ENCODE measurements around the gene CPNE5.

The CPNE5 gene

DNA sequence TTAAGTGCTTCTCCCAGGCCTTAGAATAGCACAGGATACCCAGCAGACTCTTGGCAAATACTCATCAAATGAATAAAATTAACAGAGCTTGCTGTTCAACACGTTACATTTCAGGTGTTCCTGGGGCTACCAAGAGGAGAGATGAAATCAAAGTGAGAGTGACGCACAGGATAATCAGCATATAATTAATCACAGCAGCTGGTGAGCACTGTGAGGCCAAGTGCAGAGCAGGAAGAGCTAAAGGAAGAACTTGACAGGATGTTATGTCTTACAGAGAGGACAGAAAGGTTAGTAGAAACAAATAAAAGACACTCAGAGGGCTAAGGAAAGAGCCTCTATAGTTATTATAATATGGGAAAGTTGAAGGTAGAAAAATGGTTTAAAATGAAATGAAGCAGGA is 26.6 kb upstream of the CPNE5 start:
- Mint-ChIP-seq H3K4me1 (ENCODE audit: low read depth) (peaks cover 43% of the 10 kb centered on the region), H3K9me3 (no peaks in the 10 kb centered on the region), H3K4me3 (peak overlapping the region; percentile 4), H3K36me3 (ENCODE audit: low read depth) (peaks cover 58% of the 10 kb centered on the region), H3K27me3 (ENCODE audit: low read depth) (no peaks in the 10 kb centered on the region), H3K27ac (peak overlapping the region; percentile 33)
- DNase-seq (ENCODE audit: low spot score): no peak

DNA sequence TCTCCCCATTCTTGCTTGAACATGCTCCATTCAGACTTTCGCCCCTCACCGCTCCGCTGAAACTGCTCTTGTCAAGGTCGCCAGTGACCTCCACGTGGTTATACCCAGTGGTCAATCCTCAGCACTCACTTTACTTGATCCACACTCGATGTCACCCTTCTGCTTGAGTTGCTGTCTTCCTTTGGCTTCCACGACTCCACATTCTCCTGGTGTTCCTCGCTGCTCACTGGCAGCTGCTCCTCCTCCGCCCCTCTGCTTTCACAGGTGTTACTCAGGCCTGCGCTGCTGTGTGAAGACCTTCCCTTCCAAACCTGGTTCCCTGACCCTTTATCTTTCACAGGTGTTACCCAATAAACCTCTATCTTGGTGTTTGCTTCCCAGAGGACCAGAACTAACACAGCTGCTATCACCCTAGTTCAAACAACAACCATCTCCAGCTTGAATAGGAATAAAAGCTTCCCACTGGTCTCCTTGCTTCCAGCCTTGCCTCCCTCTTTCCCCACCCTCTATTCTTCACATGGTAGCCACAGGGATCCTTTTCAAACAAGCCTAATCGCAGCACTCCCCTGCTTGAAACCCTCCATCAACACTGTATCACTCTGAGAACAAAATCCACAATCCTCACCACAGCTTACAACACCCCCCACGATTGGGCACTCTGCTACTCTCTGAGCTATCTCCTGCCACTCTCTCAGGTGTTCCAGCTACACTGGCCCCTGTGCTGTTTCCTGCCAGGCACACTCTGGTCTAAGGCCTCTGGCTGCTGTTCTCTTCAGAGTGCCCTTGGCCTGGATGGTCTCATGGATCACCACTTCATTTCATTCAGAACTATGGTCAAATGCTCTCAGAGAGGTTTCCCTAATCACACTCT is 24.7 kb upstream of the CPNE5 start:
- H3K9me3 Mint-ChIP-seq: no peaks in the 10 kb centered on the region
- no peaks in the 10 kb centered on the region for H3K27me3 Mint-ChIP-seq (ENCODE audit: low read depth)
- no peak for DNase-seq (ENCODE audit: low spot score)
- H3K36me3 Mint-ChIP-seq (ENCODE audit: low read depth): peaks cover 55% of the 10 kb centered on the region
- H3K4me3 Mint-ChIP-seq: no peak overlapping the region
- H3K27ac Mint-ChIP-seq: peak overlapping the region; percentile 10
- peaks cover 34% of the 10 kb centered on the region for H3K4me1 Mint-ChIP-seq (ENCODE audit: low read depth)

DNA sequence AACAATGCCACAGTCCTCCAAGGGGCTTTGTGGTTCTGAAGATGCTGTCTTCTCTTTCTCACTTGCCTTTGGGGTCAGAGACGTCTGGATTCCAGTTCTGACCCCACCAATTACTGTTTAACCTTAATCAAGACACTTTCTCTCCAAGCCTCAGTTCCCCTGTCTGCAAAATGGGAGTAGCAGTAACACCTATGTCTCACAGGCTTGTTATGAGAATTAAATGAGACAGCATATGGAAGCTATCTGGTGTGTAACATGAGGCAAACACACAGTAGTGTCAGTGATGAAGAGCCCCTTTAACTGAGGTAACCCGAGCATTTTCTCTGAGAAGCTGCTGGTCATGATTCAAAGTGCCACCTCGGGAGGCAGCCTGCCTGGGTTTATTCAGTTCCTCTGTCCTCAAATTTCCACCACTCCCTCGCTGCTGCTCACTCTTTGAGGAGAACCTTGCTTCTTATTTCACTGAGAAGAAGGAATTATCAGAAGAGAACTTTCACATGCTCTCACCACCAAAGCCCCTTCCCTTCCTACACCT is 23.7 kb upstream of the CPNE5 start:
- DNase-seq (ENCODE audit: low spot score): no peak
- H3K9me3 Mint-ChIP-seq: no peaks in the 10 kb centered on the region
- peaks cover 53% of the 10 kb centered on the region for H3K36me3 Mint-ChIP-seq (ENCODE audit: low read depth)
- no peaks in the 10 kb centered on the region for H3K27me3 Mint-ChIP-seq (ENCODE audit: low read depth)
- H3K4me3 Mint-ChIP-seq: no peak overlapping the region
- peaks cover 29% of the 10 kb centered on the region for H3K4me1 Mint-ChIP-seq (ENCODE audit: low read depth)
- H3K27ac Mint-ChIP-seq: no peak overlapping the region

DNA sequence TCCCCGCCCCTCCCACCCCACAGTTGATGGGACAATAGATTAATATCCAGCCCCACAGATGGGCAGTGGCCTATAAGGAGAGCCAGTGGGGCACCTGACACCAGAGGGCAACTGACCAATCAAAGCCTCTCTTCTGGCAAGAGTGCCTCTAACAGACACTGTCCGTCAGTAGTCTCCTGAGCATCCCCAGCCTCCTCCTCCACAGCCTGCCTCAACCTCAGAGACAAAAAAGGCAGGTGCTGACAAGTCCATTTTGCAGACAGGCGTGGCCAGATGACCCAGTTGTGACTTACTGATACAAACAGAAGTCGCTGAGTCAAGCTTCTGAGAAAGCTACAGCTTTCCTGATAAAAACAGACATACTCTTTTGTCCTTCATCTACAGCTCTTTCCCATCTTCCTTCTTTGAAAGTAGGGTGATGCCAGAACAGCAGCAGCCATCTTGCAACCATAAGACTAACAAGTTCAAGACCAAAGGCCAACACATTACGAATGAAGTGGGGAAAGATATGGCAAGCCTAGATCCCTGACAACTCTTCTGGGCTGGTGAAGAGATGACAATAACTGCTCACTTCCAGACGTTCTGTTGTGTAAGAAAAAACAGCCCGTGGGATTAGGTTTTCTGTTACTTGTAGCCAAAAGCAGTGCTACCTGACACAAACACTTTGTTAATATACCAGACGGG is 23.1 kb upstream of the CPNE5 start:
- H3K9me3 Mint-ChIP-seq: no peaks in the 10 kb centered on the region
- H3K36me3 Mint-ChIP-seq (ENCODE audit: low read depth): peaks cover 50% of the 10 kb centered on the region
- no peak overlapping the region for H3K27ac Mint-ChIP-seq
- peaks cover 25% of the 10 kb centered on the region for H3K4me1 Mint-ChIP-seq (ENCODE audit: low read depth)
- no peak for DNase-seq (ENCODE audit: low spot score)
- no peak overlapping the region for H3K4me3 Mint-ChIP-seq
- H3K27me3 Mint-ChIP-seq (ENCODE audit: low read depth): no peaks in the 10 kb centered on the region

DNA sequence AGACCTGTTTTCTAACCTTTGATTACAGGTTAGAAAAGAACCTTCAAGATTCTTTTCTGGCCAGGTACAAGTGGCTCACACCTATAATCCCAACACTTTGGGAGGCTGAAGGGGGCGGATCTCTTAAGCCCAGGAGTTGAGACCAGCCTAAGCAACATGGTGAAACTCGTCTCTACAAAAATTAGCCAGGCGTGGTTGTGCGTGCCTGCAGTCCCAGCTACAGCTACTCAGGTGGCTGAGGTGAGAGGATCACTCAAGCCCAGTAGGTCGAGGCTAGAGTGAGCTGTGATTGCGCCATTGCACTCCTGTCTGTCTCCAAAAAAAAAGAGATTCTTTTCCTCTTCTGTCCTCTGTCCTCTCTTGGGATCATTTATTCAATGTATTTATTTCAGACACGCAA is 20.9 kb upstream of the CPNE5 start:
- no peaks in the 10 kb centered on the region for H3K9me3 Mint-ChIP-seq
- no peak overlapping the region for H3K4me3 Mint-ChIP-seq
- H3K4me1 Mint-ChIP-seq (ENCODE audit: low read depth): peaks cover 13% of the 10 kb centered on the region
- no peak for DNase-seq (ENCODE audit: low spot score)
- peak overlapping the region; percentile 42 for H3K27ac Mint-ChIP-seq
- H3K36me3 Mint-ChIP-seq (ENCODE audit: low read depth): peaks cover 51% of the 10 kb centered on the region
- H3K27me3 Mint-ChIP-seq (ENCODE audit: low read depth): no peaks in the 10 kb centered on the region

DNA sequence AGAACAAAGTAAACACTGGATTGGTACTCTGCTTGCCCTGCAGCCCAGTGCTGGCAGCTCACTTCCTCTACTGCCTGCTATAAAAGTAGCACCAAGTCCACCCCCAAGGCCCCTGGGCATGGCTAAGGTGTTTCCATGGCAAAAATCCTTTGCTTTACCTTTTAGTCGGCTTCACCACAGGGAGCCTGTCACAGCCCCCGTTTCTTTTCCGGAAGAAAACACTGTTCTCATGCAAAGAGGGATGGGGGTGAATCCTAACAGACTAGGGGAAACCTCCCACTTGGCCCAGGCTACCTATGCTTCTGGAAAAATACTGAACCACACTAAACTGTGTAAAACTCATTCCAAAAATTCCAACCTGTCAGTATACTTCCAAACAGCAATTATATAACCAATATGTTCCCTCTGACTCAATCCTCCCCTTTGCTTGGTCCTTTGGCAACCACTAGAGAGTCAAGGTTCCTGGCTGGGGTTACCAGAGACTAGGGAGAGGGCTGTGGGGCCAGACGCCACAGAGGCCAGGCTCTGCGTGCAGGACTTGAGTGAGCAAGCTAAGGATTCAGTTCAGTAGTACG is 19.2 kb upstream of the CPNE5 start:
- no peak for DNase-seq (ENCODE audit: low spot score)
- Mint-ChIP-seq H3K27ac (no peak overlapping the region), H3K4me1 (ENCODE audit: low read depth) (peaks cover 8% of the 10 kb centered on the region), H3K27me3 (ENCODE audit: low read depth) (no peaks in the 10 kb centered on the region), H3K9me3 (no peaks in the 10 kb centered on the region), H3K4me3 (no peak overlapping the region), H3K36me3 (ENCODE audit: low read depth) (peaks cover 50% of the 10 kb centered on the region)

DNA sequence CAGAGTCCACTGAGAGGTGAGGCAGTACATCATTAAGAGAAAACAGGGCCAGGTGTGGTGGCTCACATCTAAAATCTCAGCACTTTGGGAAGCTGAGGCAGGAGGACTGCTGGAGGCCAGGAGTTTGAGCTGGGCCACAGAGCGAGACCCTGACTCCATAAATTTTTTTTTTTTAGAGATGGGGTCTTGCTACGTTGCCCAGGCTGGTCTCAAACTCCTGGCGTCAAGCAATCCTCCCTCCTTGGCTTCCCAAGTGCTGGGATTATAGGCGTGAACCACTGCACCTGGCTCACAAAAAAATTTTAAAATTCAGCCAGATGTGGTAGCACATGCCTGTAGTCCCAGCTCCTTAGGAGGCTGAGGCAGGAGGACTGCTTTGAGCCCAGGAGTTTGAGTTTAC is 18.1 kb upstream of the CPNE5 start:
- peaks cover 6% of the 10 kb centered on the region for H3K4me1 Mint-ChIP-seq (ENCODE audit: low read depth)
- peaks cover 50% of the 10 kb centered on the region for H3K36me3 Mint-ChIP-seq (ENCODE audit: low read depth)

DNA sequence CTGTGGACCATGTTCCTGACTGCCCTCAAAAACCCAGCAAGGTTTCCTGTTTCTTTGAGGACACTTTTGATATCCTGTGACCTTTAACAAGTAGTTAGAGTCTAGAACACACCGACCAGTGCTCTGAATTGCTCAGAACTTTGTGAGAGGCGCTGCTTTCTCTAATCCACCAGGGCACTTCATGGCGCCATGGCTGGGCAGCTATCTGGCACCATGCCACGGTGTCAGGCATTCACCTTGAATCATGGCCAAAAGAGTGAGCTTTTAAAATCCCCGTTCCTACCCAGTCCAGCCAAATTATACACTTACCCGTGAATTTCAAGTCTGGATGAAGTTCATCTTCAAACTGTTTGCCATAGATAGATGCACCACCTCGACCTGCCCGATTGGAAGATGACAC is 17.0 kb upstream of the CPNE5 start:
- H3K36me3 Mint-ChIP-seq (ENCODE audit: low read depth): peaks cover 57% of the 10 kb centered on the region
- no peaks in the 10 kb centered on the region for H3K9me3 Mint-ChIP-seq
- H3K27ac Mint-ChIP-seq: no peak overlapping the region
- peaks cover 6% of the 10 kb centered on the region for H3K4me1 Mint-ChIP-seq (ENCODE audit: low read depth)
- no peak for DNase-seq (ENCODE audit: low spot score)
- H3K4me3 Mint-ChIP-seq: no peak overlapping the region
- no peaks in the 10 kb centered on the region for H3K27me3 Mint-ChIP-seq (ENCODE audit: low read depth)

More for the DNA sequence above, 18.1 kb upstream of the CPNE5 start:
- no peak for DNase-seq (ENCODE audit: low spot score)
- Mint-ChIP-seq H3K4me3 (no peak overlapping the region), H3K27me3 (ENCODE audit: low read depth) (no peaks in the 10 kb centered on the region), H3K9me3 (no peaks in the 10 kb centered on the region), H3K27ac (no peak overlapping the region)

DNA sequence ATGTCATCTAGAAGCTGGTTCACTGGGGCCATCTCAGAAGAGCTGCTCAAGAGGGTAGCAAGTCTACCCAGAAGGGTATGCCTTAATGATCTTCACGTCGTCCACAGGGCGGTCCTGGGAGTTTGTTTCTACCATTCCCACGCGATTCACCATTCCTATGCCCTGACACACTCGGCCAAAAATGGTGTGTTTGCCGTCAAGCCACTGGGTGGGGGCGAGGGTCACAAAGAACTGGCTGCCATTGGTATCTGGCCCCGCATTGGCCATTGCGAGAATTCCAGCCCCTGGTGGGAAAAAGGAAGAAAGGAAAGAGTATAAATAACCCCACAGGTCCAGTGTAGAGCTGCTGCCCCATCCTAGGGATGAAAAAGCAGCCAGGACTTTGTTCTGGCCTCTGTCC is 16.5 kb upstream of the CPNE5 start:
- DNase-seq (ENCODE audit: low spot score): no peak
- H3K36me3 Mint-ChIP-seq (ENCODE audit: low read depth): peaks cover 59% of the 10 kb centered on the region
- no peaks in the 10 kb centered on the region for H3K27me3 Mint-ChIP-seq (ENCODE audit: low read depth)
- no peaks in the 10 kb centered on the region for H3K9me3 Mint-ChIP-seq
- H3K4me1 Mint-ChIP-seq (ENCODE audit: low read depth): peaks cover 6% of the 10 kb centered on the region
- no peak overlapping the region for H3K4me3 Mint-ChIP-seq
- no peak overlapping the region for H3K27ac Mint-ChIP-seq

DNA sequence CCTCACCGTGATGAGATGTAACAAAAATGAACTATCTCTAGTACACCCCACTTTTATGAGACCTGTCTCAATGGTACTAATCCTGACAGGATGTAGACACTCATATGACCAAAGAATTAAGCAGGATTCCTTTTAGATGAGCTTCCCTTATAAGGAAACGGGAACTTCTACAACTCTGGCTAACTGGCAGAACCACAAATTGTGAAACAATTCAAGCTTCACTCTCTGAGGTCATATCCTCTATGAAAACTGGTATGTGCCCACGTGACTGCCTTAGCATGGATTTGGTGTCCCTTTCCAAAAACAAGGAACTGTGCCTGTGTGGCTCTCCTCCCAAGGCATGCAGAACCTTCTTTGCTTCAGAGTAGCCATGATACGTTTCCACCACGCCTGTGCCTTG is 14.1 kb upstream of the CPNE5 start:
- H3K27me3 Mint-ChIP-seq (ENCODE audit: low read depth): no peaks in the 10 kb centered on the region
- peaks cover 54% of the 10 kb centered on the region for H3K36me3 Mint-ChIP-seq (ENCODE audit: low read depth)
- H3K27ac Mint-ChIP-seq: peak overlapping the region; percentile 24
- no peak for DNase-seq (ENCODE audit: low spot score)
- peaks cover 3% of the 10 kb centered on the region for H3K4me1 Mint-ChIP-seq (ENCODE audit: low read depth)
- H3K9me3 Mint-ChIP-seq: no peaks in the 10 kb centered on the region
- H3K4me3 Mint-ChIP-seq: no peak overlapping the region

DNA sequence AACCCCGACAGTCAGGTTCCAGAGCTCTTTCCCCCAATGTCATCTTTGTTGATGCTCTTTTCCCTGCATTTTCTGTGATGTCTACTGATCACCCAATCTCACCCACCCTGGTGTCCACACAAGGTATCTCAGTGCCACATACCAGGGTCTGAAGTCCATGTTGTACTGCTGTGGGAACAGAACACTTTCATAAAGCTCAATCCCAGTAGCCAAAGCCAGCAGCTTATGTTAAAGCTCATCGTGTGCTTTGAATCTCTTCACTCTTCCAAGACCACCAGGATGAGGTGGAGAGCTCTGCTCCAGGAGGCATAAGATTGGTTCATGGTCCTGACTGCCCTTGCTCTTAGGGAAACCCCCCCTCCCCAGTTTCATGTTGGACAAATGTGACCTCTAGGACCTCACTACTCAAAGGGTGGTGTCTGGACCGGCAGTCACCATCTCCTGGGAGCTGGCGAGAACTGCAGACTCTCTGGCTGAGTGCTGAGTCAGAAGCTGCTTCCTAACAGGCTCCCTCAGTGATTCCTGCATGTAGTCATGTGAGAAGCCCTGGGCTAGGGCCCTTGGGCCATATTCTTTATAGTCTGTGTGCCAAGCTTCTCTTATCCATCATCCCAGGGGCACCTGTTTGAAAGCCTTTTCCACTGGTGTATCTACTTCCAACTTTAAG is 13.4 kb upstream of the CPNE5 start:
- DNase-seq (ENCODE audit: low spot score): no peak
- H3K9me3 Mint-ChIP-seq: no peaks in the 10 kb centered on the region
- H3K4me1 Mint-ChIP-seq (ENCODE audit: low read depth): peaks cover 3% of the 10 kb centered on the region
- H3K4me3 Mint-ChIP-seq: no peak overlapping the region
- no peak overlapping the region for H3K27ac Mint-ChIP-seq
- H3K36me3 Mint-ChIP-seq (ENCODE audit: low read depth): peaks cover 53% of the 10 kb centered on the region
- H3K27me3 Mint-ChIP-seq (ENCODE audit: low read depth): no peaks in the 10 kb centered on the region

DNA sequence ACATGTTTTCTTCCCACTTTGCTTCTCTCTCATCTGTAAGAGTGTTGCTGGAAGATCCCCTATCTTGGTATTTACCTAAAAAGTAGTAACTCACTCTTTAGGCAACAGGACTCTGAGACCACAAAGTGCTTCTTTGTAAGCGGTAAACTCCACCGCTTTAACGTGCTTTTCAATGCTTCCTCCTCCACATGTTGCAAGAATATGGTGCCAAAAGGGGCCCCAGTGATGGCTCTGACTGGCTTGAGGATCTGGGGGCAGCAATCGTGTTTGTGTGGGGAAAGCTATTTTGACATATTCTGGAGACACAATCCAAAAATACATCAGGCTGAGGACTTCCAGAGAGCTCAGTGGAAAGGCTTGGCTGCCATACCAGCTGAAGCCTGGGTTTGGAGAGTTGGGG is 12.4 kb upstream of the CPNE5 start:
- H3K27me3 Mint-ChIP-seq (ENCODE audit: low read depth): no peaks in the 10 kb centered on the region
- no peak for DNase-seq (ENCODE audit: low spot score)
- no peaks in the 10 kb centered on the region for H3K9me3 Mint-ChIP-seq
- peaks cover 2% of the 10 kb centered on the region for H3K4me1 Mint-ChIP-seq (ENCODE audit: low read depth)
- no peak overlapping the region for H3K27ac Mint-ChIP-seq
- H3K36me3 Mint-ChIP-seq (ENCODE audit: low read depth): peaks cover 47% of the 10 kb centered on the region
- no peak overlapping the region for H3K4me3 Mint-ChIP-seq

DNA sequence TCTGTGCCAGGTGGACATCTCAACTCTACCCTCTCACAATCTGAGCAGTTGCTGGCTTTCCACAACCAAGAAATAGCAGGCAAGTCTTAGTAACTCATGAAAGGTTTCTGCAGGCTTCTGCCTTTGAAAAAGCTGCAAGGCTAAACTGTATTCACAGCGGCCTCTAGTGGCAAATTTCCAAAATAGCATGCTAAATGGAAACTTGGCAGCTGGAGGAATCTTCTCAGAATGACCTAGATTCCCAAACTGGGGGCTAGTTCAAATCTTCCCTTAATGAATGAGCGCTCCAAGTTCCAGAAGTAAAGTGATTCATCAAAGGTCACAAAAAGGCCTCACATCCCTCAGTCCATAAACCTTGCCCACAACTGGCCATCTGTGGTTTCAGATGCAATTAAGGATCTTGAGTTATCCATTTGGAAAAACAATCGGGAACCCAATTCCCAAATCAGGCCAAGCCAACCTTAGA is 11.9 kb upstream of the CPNE5 start:
- H3K4me1 Mint-ChIP-seq (ENCODE audit: low read depth): no peaks in the 10 kb centered on the region

More for the DNA sequence above, 11.9 kb upstream of the CPNE5 start:
- peak; percentile 24 for DNase-seq (ENCODE audit: low spot score)
- H3K9me3 Mint-ChIP-seq: no peaks in the 10 kb centered on the region
- no peaks in the 10 kb centered on the region for H3K27me3 Mint-ChIP-seq (ENCODE audit: low read depth)
- H3K4me3 Mint-ChIP-seq: no peak overlapping the region
- H3K27ac Mint-ChIP-seq: no peak overlapping the region
- H3K36me3 Mint-ChIP-seq (ENCODE audit: low read depth): peaks cover 43% of the 10 kb centered on the region
